Embryonic facial prominence (tissue), 1 donor: ENCODE data around the gene H3-3A.
A peak's percentile ranks its signal among the peaks of the same experiment; 100 is the strongest.
"Not testable (repeated sequence)": the region's sequence is repeated elsewhere in the genome, so short reads cannot be mapped to it uniquely, and the experiment has no call there.

Experiments
- DNase-seq: peaks from one replicate; pipeline ENCODE4 v3.0.0-alpha.2; 2016; ENCODE audit errors: extremely low spot score

Gene H3-3A

DNA sequence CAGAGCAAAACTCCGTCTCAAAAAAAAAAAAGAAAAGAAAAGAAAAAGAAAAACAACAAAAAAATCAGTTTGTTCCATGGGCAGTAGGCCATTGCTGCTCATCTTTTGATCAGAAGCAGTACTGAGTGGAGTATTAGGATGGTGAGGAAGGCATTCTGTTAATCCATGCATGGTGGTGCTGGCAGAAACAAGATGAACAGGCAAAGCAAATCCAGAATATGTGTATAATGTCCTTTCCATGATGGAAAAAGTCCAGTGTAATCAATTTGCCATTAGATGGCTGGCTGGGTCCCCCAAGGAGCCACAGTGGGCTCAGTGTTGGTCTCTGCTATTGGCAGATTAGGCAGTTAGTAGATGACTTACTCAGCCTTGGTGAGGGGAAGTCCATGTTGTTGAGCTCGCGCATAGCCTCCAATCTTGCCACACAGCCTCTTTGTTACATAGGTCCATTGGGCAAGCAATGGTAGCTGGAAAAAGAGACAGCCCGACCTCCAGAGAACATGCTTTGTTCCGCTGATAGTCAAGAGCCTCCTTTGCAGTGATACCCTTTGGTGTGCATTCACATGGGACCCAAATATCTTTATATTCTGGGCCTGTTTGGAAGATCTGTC, 23.3 kb downstream of the H3-3A start:
- DNase-seq: no peak

GRCh38 chr1:226086776-226087175, 24.3 kb downstream of the H3-3A start:
- no peak for DNase-seq

DNA sequence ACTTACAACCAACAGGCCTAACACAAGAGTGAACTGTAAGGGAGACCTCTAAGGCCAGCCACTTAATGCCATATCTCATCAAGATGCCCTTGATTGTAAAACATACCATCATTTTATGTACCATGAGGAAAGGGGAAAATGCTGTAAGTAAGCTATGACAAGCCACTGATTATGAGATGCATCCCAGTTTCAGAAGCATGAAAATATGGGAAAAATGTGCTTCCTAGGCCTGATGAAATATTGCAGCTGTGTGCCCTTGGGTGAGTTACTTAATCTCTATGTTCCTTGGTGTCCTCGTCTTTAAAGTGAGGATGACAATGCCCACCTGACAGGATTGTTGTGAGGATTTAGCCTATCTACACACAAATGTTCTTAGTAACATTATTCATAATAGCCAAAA, 28.9 kb downstream of the H3-3A start:
- DNase-seq: no peak

DNA sequence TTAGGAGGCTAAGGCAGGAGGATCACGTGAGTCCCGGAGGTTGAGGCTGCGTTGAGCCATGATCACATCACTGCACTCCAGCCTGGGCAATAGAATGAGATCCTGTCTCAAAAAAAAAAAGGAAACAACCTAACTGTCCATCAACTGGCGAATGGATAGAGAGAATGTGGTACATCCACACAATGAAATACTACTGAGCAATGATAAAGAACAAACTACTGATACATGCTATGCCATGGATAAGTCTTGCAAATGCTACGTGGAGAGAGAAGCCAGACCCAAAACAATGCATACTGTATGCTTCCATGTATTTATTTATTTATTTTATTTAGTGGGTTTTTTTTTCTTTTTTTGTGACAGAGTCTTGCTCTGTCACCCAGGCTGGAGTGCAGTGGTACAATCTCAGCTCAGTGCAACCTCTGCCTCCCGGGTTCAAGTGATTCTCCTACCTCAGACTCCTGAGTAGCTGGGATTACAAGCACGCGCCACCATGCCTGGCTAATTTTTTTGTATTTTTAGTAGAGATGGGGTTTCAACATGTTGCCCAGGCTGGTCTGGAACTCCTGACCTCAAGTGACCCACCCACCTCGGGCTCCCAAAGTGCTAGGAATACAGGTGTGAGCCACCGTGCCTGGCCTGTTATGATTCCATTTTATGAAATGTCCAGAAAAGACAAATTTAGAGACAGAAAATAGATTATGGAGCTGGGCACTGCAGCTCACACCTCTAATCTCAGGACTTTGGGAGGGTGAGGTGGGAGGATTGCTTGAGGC, 29.7 kb downstream of the H3-3A start:
- not testable (repeated sequence) for DNase-seq

GRCh38 chr1:226092965-226093364, 30.4 kb downstream of the H3-3A start:
- DNase-seq: no peak

GRCh38 chr1:226093621-226094020, 31.1 kb downstream of the H3-3A start:
- DNase-seq: no peak

DNA sequence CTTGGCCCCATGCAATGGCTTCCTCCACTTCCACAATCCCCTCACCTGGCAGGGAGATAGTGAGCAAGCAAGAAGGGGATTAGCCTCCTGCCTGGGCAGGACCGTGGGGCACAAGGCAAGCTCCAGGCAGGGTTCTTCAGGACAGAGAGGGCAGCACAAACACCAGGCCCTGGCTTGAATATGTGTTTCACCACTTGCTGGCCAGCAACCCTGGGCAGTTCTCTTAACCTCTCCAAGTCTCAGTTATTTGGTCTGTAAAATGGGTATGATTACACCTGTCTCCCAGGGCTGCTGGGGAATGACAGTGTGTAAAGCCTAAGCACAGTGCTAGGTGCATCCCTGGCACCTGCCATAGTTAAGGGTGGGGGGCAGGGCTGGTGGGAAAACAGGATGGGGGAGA, 31.9 kb downstream of the H3-3A start:
- no peak for DNase-seq

DNA sequence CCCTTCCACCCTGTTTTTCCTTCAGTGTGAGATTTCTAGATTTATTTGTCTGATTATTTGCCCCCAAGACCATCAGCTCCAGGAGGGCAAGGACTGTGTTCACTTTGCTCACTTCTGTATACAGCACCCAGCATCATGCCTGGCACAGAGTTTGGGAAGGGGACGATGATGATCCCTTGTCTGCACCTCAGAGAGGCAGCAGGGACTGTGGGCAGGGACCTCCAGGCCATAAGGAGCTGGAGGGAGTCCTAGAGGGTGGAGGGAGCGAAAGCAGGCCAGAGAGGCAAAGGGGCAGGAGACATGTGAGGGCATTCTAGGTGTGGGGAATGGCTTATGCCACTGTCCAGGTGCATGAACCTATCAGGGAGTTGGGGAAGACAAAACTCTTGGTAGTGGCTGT, 32.8 kb downstream of the H3-3A start:
- DNase-seq: no peak

DNA sequence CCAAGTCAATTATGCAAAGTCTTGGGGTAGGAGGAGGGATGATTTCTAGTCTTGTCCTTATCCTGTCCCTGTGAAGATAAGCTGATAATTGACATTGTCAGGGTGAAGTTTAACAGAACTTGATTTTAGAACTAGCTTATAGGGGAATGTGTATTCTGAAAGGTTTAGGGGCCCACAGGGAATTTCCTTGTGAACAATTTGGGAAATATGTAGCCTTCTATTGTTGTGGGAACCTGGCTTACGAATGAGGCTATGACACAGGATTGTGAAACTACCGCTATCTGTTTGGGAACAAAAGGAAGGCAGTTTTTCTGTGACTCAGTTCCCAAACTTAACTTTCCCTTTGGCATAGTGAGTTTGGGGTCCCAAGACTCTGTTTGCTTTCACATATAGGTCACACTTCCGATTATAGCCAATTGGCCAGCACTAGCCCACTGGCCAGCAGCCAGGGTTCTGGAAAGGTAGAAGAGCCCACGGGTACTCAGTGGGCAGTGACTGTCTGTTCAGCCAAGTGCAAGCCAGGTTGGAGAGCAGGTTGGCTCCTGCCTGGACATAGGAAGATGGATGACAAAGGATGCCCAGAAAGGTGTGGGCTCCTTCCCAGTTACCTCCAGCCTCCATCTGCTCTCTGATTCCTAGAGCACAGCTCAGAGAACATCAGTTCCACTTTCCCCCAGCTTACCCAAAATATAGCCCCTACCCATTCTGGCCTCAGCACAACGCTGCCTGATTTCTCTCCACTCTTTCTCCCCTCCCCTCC, 35.5 kb downstream of the H3-3A start:
- DNase-seq: no peak

DNA sequence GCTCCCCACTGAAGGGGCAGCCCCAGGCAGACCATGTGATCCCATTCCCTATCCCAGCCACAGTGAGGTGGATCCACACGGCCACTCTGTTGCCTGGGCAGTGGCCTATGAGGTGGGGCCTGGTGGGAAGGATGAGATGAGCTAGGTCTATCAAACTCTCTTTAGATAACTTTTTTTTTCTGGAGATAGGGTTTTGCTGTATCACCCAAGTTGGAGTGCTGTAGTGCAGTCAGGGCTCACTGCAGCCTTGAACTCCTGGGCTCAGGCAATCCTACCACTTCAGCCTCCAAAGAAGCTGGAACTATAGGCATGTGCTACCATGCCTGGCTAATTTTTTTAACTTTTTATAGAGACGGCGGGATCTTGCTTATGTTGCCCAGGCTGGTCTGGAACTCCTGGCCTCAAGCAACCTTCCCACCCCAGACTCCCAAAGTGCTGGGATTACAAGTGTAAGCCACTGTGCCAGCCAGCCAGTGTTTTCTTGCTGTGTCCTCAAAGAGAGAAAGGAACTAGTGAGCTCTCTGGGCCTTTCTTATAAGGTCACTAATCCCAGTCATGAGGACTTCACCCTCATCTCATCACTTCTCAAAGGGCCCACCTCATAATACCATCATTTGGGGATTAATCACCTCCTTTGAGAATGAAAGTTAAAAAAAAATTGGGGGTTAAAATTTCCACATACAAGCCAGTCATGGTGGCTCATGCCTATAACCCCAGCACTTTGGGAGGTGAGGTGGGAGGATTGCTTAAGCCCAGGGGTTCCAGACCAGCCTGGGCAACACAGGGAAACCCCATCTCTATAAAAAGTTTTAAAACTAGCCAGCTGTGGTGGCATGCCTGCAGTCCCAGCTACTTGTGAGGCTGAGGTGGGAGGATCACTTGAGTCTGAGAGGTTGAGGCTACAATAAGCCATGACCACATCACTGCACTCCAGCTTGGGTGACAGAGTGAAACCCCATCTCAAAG, 36.6 kb downstream of the H3-3A start:
- no peak for DNase-seq

DNA sequence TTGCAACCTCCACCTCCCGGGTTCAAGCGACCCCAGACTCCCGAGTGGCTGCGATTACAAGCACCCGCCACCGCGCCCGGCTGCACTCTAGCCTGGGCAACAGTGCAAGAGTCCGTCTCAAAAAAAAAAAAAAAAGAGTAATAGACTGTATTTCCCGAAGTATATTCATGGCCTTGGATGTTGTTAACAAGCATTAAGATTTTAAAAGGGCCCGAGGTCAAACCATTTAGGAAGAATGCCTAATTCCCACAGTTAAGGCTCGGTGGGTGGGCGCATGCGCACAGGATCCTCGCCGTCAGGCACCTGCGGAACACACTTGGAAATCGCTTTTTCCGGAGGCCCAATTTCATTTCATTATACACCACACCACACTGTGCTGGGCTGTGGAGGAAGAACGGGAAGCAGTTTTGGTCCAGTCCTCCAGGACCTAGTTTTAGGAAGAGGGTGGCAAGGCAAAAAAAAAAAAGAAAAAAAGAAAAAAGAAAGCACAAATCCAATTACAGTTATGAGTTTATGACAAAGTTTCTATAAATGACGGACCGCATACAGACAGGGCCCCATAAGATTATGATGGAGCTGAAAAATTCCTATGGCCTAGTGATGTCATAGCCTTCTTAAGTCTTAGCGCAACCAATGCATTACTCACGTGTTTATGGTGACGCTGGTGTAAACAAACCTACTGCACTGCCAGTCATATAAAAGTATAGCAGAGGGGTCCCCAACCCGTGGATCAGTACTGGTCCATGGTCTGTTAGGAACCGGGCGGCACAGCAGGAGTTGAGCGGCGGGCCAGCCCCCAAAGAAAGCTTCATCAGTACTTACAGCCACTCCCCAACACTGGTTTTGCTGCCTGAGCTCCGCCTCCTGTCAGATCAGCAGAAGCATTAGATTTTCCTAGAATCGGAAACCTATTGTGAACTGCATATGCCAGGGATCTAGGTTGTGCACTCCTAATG, 38.2 kb downstream of the H3-3A start:
- no peak for DNase-seq

GRCh38 chr1:226104671-226105121, 42.2 kb downstream of the H3-3A start:
- no peak for DNase-seq

DNA sequence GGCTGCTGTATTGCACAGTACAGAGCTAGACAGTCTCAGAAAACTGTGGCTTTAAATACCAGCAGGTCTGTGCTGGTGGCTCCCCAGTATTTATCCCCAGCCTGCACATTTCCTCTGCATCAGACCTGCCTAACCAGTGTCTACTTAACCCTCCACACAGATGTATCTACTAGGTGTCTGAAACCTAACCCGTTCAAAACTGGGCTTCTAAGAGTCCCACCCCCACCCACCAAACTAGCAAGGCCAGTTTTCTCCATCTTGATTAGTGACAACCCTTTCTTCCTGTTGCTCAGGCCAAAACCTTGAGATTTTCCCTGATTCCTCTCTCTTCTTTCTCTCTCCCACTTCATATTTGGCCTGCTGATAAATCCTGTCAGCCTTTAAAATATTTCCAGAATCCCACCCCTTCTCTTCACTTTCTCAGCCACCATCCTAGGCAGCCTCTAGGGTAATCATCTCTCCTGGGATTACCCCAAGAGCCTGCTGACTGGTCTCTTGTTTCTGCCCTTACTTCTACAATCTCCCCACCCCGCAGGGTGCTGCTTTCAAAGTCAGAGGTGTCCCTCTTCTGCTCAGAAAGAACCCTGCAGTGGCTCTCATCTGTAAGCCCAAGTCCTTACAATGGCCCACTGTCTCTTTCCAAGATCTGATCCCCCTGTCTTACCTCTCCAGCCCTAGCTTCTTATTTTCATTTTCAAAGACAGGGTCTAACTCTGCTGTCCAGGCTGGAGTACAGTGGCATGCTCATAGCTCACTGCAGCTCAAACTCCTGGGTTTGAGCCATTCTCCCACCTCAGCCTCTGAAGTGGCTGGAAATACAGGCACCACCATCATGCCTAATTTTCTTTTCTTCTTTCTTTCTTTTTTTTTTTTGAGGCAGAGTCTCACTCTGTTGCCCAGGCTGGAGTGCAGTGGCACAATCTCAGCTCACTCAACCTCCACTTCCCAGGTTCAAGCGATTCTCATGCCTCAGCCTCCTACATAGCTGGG, 45.2 kb downstream of the H3-3A start:
- no peak for DNase-seq

DNA sequence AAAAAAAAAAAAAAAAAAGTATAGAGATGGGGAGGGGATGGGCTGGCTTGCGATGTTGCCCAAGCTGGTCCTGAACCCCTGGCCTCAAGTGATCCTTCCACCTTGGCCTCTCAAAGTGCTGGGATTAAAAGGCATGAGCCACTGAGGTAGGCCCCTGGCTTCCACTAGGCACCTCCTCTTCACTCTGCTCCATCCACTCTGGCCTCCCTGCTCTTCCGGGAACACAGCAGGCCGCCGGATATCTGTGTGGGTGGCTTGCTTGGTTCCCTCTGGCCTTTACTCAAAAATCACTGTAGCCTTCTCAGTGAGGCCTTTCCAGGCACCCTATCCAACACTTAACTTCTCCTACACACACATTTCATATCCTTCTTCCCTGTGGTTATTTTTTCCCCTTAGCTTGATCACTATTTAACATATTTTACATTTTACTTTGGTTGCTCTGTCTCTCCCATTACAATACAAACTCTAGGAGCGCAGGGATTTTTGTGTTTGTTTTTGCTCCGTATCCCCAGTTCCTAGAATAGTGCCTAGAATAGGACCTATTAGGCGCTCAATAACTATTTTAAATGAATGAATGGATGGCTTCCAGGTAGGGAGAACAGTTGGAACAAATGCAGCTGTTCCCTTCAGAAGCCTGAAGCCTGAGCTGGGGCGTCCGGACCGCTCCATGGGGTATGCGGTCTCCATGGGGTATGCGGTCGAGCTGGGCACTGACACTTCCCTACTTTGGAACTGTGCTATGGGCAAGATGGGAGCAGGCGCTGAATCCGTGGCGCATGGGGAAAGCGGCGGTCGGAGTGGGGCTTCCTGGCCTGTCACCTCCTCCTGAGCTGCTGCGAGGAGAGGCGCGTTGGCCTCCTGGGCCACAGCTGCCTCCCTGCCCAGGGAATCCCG, 46.7 kb downstream of the H3-3A start:
- no peak for DNase-seq

- peak; percentile 79 for DNase-seq
Measured at GRCh38 chr1:226109829-226110248, 47.3 kb downstream of the H3-3A start.

DNA sequence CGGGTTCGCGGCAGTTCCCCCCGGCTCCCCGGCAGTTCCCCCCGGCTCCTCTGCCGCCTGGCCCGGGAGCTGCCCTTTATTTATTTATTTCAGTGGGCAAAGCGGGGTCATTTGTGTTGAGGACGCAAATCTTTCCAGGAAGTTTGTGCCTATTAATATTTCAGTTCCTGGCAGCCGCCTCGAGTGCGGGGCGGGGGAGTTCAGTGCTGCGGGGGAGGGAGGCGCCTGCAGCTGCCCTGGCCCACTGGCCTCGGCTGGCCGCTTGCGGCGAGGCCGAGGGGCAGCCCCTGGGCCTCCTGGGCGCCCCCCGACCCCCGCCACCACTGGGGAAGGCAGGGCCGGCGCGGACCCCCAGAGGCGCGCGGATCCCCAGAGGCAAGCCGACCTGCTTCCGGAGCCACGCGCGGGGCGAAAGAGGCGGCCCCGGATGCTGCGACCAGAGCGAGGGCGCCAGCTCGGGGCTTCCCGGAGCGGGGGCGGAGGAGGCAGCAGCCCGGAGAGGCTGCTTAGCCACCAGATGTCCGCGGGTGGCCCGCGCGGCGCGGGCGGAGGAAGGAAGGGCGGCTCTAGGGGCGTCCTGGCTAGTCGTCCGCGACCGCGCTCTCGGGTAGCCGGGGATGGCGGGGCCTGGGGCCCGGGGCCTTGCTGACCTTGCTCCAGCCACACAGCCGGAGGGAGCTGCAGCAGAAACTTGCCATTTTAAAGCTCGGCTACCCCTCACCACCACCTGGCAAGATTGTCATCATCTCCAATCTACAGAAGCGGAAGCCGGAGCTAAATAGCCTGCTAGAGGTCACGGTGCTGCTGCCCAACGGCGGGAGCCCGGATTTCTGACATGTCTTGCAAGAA, 48.0 kb downstream of the H3-3A start:
- no peak for DNase-seq
